H1 (cell line): Measurements from ENCODE around the gene HSP90B1. TPM values are rescaled to one million over a fixed set of nuclear protein-coding genes. Genes with fewer than 3 reads are reported as not detected.

Experiments used
- CTCF ChIA-PET: fragments of 300-600 bp; sonication (Branson Sonifier 250); formaldehyde crosslinking; loops from one replicate; lab custom pipeline; 2021; ENCODE audit not compliant: partially characterized antibody; lab: Charles Lee
- POLR2A ChIA-PET: fragments of 300-600 bp; sonication (Branson Sonifier 250); formaldehyde crosslinking; loops from one replicate; lab custom pipeline; 2021; ENCODE audit warnings: inconsistent platforms; ENCODE audit not compliant: partially characterized antibody; lab: Charles Lee
- DNase-seq, 2 experiments: peaks; one replicate each; pipeline versions ENCODE4 v3.0.0 to v3.0.0-alpha.2; 2010 to 2022; ENCODE audit warnings: low spot score in 2 of 2, low read depth in 1 of 2, mixed read lengths in 1 of 2
- FAIRE-seq: peaks from 2 replicates; lab custom pipeline; 2011; peaks lifted over from hg19 to GRCh38; lab: Jason Lieb, UNC
- H2AFZ ChIP-seq: 2 replicates; pipeline ENCODE4 v1.8.1; 2012; ENCODE audit warnings: low read length, inconsistent platforms
- H2AK5ac ChIP-seq: 2 replicates; pipeline ENCODE4 v1.6.1; 2013; ENCODE audit warnings: low read depth, low read length
- H2BK120ac ChIP-seq: replicated peaks from 2 replicates; pipeline ENCODE3; 2013; ENCODE audit warnings: low read depth, low read length, inconsistent platforms
- H2BK12ac ChIP-seq: 2 replicates; pipeline ENCODE4 v1.6.1; 2013; ENCODE audit warnings: low read depth, low read length
- H2BK15ac ChIP-seq: 2 replicates; pipeline ENCODE4 v1.6.1; 2013; ENCODE audit warnings: low read length
- H2BK20ac ChIP-seq: 2 replicates; pipeline ENCODE4 v1.6.1; 2013; ENCODE audit warnings: low read length
- H2BK5ac ChIP-seq: 2 replicates; pipeline ENCODE4 v1.6.1; 2013; ENCODE audit warnings: low read depth, low read length
- H3K14ac ChIP-seq: 2 replicates; pipeline ENCODE4 v1.6.1; 2013; ENCODE audit warnings: inconsistent platforms; ENCODE audit not compliant: insufficient read length
- H3K18ac ChIP-seq: 2 replicates; pipeline ENCODE4 v1.6.1; 2013; ENCODE audit warnings: low read length; ENCODE audit errors: extremely low read depth
- H3K23ac ChIP-seq: 2 replicates; pipeline ENCODE4 v1.6.1; 2013; ENCODE audit warnings: inconsistent platforms; ENCODE audit not compliant: insufficient read length
- H3K23me2 ChIP-seq: 2 replicates; pipeline ENCODE4 v1.6.1; 2013; ENCODE audit warnings: low read depth, low read length
- H3K27ac ChIP-seq: 2 replicates; pipeline ENCODE4 v1.6.1; 2011; ENCODE audit warnings: low read depth, low read length, inconsistent platforms
- H3K27me3 ChIP-seq, 4 experiments: replicated peaks in 1 of 4; 1 replicate in 1 of 4; 2 replicates in 3 of 4; pipeline versions ENCODE4 v1.6.1 to v1.8.1; 2011 to 2013; ENCODE audit warnings: low read length in 3 of 4, mild to moderate bottlenecking in 3 of 4, inconsistent platforms in 2 of 4, mixed read lengths in 2 of 4, moderate library complexity in 1 of 4; ENCODE audit not compliant: control insufficient read depth in 3 of 4, insufficient read depth in 3 of 4; ENCODE audit errors: extremely low read depth in 1 of 4
- H3K36me3 ChIP-seq, 4 experiments: 2 replicates each; pipeline versions ENCODE4 v1.6.1 to v1.8.1; 2011 to 2013; ENCODE audit warnings: mild to moderate bottlenecking in 4 of 4, low read length in 3 of 4, moderate library complexity in 2 of 4, control low read depth in 1 of 4, inconsistent platforms in 1 of 4; ENCODE audit not compliant: insufficient read depth in 4 of 4, control insufficient read depth in 2 of 4
- H3K4ac ChIP-seq: replicated peaks from 2 replicates; pipeline ENCODE3; 2013; ENCODE audit warnings: low read length, low read depth, mixed read lengths, inconsistent platforms; ENCODE audit not compliant: insufficient read length
- H3K4me1 ChIP-seq, 4 experiments: replicated peaks in 1 of 4; 1 replicate in 1 of 4; 2 replicates in 3 of 4; pipeline versions ENCODE4 v1.6.1 to v1.8.1; 2011 to 2013; ENCODE audit warnings: low read length in 3 of 4, inconsistent platforms in 2 of 4, mixed read lengths in 1 of 4; ENCODE audit not compliant: insufficient read depth in 4 of 4, control insufficient read depth in 3 of 4
- H3K4me2 ChIP-seq, 2 experiments: 2 replicates each; pipeline versions ENCODE4 v1.6.1 to v1.8.1; 2011 to 2013; ENCODE audit warnings: low read depth in 2 of 2, low read length in 2 of 2, control low read depth in 1 of 2, inconsistent platforms in 1 of 2, mild to moderate bottlenecking in 1 of 2; ENCODE audit not compliant: insufficient read depth in 1 of 2
- H3K4me3 ChIP-seq, 4 experiments: fragments of 200-600, 300-600 bp in 1 of 4; sonication (generic), shearing (Covaris generic), sonication (Bioruptor Twin) in 1 of 4; 2 replicates each; pipeline versions ENCODE4 v1.5.1 to v1.8.1; 2011 to 2016; ENCODE audit warnings: low read length in 4 of 4, low read depth in 3 of 4, control low read depth in 2 of 4, inconsistent platforms in 2 of 4, mild to moderate bottlenecking in 2 of 4, mixed read lengths in 1 of 4, moderate library complexity in 1 of 4; ENCODE audit not compliant: insufficient read depth in 2 of 4; ENCODE audit errors: extremely low read depth in 1 of 4
- H3K56ac ChIP-seq: replicated peaks from 2 replicates; pipeline ENCODE3; 2013; ENCODE audit warnings: low read depth, mild to moderate bottlenecking, mixed read lengths, low read length, inconsistent platforms; ENCODE audit not compliant: insufficient read length
- H3K79me1 ChIP-seq: 2 replicates; pipeline ENCODE4 v1.6.1; 2013; ENCODE audit warnings: low read depth, low read length, control low read depth
- H3K79me2 ChIP-seq, 2 experiments: 2 replicates each; pipeline versions ENCODE4 v1.6.1 to v1.8.1; 2012 to 2013; ENCODE audit warnings: low read length in 2 of 2, mild to moderate bottlenecking in 2 of 2, inconsistent platforms in 1 of 2; ENCODE audit not compliant: insufficient read depth in 2 of 2, control insufficient read depth in 1 of 2
- H3K9ac ChIP-seq, 4 experiments: replicated peaks in 1 of 4; 1 replicate in 1 of 4; 2 replicates in 3 of 4; pipeline versions ENCODE4 v1.6.1 to v1.8.1; 2011 to 2013; ENCODE audit warnings: low read depth in 3 of 4, low read length in 3 of 4, control low read depth in 2 of 4, mild to moderate bottlenecking in 2 of 4, moderate library complexity in 2 of 4, inconsistent platforms in 1 of 4; ENCODE audit errors: extremely low read depth in 1 of 4
- H3K9me3 ChIP-seq, 2 experiments: 2 replicates each; pipeline versions ENCODE4 v1.6.1 to v1.8.1; 2012 to 2013; ENCODE audit warnings: mild to moderate bottlenecking in 2 of 2, moderate library complexity in 2 of 2, control low read depth in 1 of 2, inconsistent platforms in 1 of 2, low read depth in 1 of 2, low read length in 1 of 2, mixed read lengths in 1 of 2; ENCODE audit not compliant: insufficient read depth in 2 of 2
- H4K20me1 ChIP-seq, 2 experiments: replicated peaks in 1 of 2; 2 replicates each; pipeline versions ENCODE3 to v1.8.1; 2011 to 2013; ENCODE audit warnings: inconsistent platforms in 2 of 2, low read length in 2 of 2, mild to moderate bottlenecking in 1 of 2; ENCODE audit not compliant: insufficient read depth in 2 of 2, control insufficient read depth in 1 of 2
- H4K5ac ChIP-seq: 2 replicates; pipeline ENCODE4 v1.6.1; 2013; ENCODE audit warnings: low read length, low read depth, mixed read lengths, inconsistent platforms; ENCODE audit not compliant: insufficient read length
- H4K8ac ChIP-seq: 2 replicates; pipeline ENCODE4 v1.8.0; 2013; ENCODE audit warnings: mild to moderate bottlenecking, moderate library complexity, low read length, inconsistent platforms; ENCODE audit not compliant: insufficient read depth; ENCODE audit errors: extremely low read depth
- H4K91ac ChIP-seq: replicated peaks from 2 replicates; pipeline ENCODE3; 2013; ENCODE audit warnings: low read length, mixed read lengths, inconsistent platforms; ENCODE audit not compliant: insufficient read length
- BACH1 ChIP-seq: IDR thresholded peaks from 2 replicates; pipeline ENCODE4 v1.6.1; 2012; ENCODE audit warnings: low read length, improper control_type of control experiment
- BRCA1 ChIP-seq: IDR thresholded peaks from 2 replicates; pipeline ENCODE4 v1.6.1; 2012; ENCODE audit warnings: low read depth, low read length, improper control_type of control experiment
- CHD1 ChIP-seq: IDR thresholded peaks from 2 replicates; pipeline ENCODE4 v1.6.1; 2012; ENCODE audit warnings: low read depth, low read length, improper control_type of control experiment
- EGR1 ChIP-seq: IDR thresholded peaks from 2 replicates; pipeline ENCODE4 v1.6.1; 2011; ENCODE audit warnings: low read depth, low read length, borderline replicate concordance
- HDAC2 ChIP-seq, 2 experiments: fragments of 300-600 bp in 1 of 2; sonication (generic) in 1 of 2; IDR thresholded peaks; 2 replicates each; pipeline ENCODE4 v1.6.1; 2011 to 2012; ENCODE audit warnings: low read depth in 2 of 2, low read length in 2 of 2, mild to moderate bottlenecking in 2 of 2, moderate library complexity in 2 of 2, borderline replicate concordance in 1 of 2, inconsistent platforms in 1 of 2
- NANOG ChIP-seq: IDR thresholded peaks from 2 replicates; pipeline ENCODE4 v1.6.1; 2011; ENCODE audit warnings: low read length, low read depth, mild to moderate bottlenecking, inconsistent platforms; ENCODE audit not compliant: insufficient read depth, poor library complexity, severe bottlenecking
- POLR2AphosphoS5 ChIP-seq: IDR thresholded peaks from 2 replicates; pipeline ENCODE4 v1.6.1; 2011; ENCODE audit warnings: low read depth, low read length
- RFX5 ChIP-seq: IDR thresholded peaks from 2 replicates; pipeline ENCODE4 v1.6.1; 2011; ENCODE audit warnings: low read depth, low read length, improper control_type of control experiment, borderline replicate concordance
- RNF2 ChIP-seq: fragments of 200-900, 300-1000 bp; sonication (generic); IDR thresholded peaks from 2 replicates; pipeline ENCODE4 v1.7.1; 2016; ENCODE audit warnings: borderline replicate concordance, low read depth, mild to moderate bottlenecking, antibody characterized with exemption, low read length; ENCODE audit not compliant: poor library complexity, severe bottlenecking; ENCODE audit errors: missing control alignments
- RXRA ChIP-seq: IDR thresholded peaks from 2 replicates; pipeline ENCODE4 v1.6.1; 2011; ENCODE audit warnings: low read depth, mild to moderate bottlenecking, low read length, moderate library complexity; ENCODE audit not compliant: insufficient read depth
- SAP30 ChIP-seq: fragments of 300-600 bp; sonication (generic); IDR thresholded peaks from 2 replicates; pipeline ENCODE4 v1.7.1; 2012; ENCODE audit warnings: low read length, moderate library complexity, mild to moderate bottlenecking, inconsistent platforms; ENCODE audit not compliant: insufficient read depth, insufficient replicate concordance
- WGBS, 2 experiments: shearing (Covaris generic) in 1 of 2; methylation state at CpG; one replicate each; pipeline versions ENCODE4 v1.1.6 to v1.1.7; 2013 to 2015; ENCODE audit warnings: low lambda C conversion rate in 2 of 2, mixed read lengths in 2 of 2, inconsistent platforms in 1 of 2, low coverage in 1 of 2, missing lambda C conversion rate in 1 of 2; ENCODE audit not compliant: insufficient replicate concordance in 2 of 2, insufficient coverage in 1 of 2, insufficient read length in 1 of 2; ENCODE audit errors: extremely low coverage in 1 of 2, missing lambda C conversion rate in 1 of 2; 5-methylcytosine and 5-hydroxymethylcytosine counted together
- polyA plus RNA-seq, 7 experiments: library from polyadenylated mRNA; depleted of rRNA in 3 of 7; stranded (reverse) in 5 of 7; unstranded in 2 of 7; fragments of >200 nt in 5 of 7; fragments of 200-250 nt in 2 of 7; gene quantifications; 1 replicate in 5 of 7; 2 replicates in 1 of 7; 4 replicates in 1 of 7; pipeline versions ENCODE4 v1.2.1 to v1.2.3, GENCODE V29; 2011 to 2013; ENCODE audit warnings: missing spikeins in 2 of 7, mixed read lengths in 2 of 7
- total RNA-seq: library from RNA; stranded (reverse); fragmentation: NEBNext Ultra II Directional; extraction: Animal tissue kit (Norgen Biotek cat#: 25700); gene quantifications from 2 replicates; pipeline ENCODE4 v1.2.1, GENCODE V29; 2021

HSP90B1 gene
- total and polyA plus RNA-seq, 2 of the 8 experiments (the other 6 are each of a cell fraction or from before 2014, with no cell fraction given), result 161 to 847 TPM

GRCh38 chr12:103886195-103886797 lies 43.9 kb upstream of the HSP90B1 start:
- H4K20me1 ChIP-seq, result no peaks in the 10 kb centered on the region
- H2BK5ac ChIP-seq, result no peak overlapping the region
- H3K79me1 ChIP-seq, result no peaks in the 10 kb centered on the region
- no peaks in the 10 kb centered on the region for H3K27me3 ChIP-seq
- POLR2A ChIA-PET, result no interaction called here
- DNase-seq, result no peak
- H3K27ac ChIP-seq, result no peak overlapping the region
- H4K5ac ChIP-seq, result no peak overlapping the region
- H3K14ac ChIP-seq, result no peak overlapping the region
- H3K4me1 ChIP-seq, result no peaks in the 10 kb centered on the region
- H3K4ac ChIP-seq, result no peak overlapping the region
- no peak overlapping the region for H3K9ac ChIP-seq
- H3K23ac ChIP-seq, result no peak overlapping the region
- no peak overlapping the region for H2BK15ac ChIP-seq
- no peaks in the 10 kb centered on the region for H3K9me3 ChIP-seq
- no peak for FAIRE-seq
- no peak overlapping the region for H2BK20ac ChIP-seq
- no peak overlapping the region for H2AFZ ChIP-seq
- no peak overlapping the region for H3K4me3 ChIP-seq
- no peak overlapping the region for H2BK120ac ChIP-seq
- H2AK5ac ChIP-seq, result no peak overlapping the region
- WGBS, 2 experiments, result 78% methylated on average over 4 of the region's 4 CpGs; no CpG with 5 or more reads in 1 of the 2 experiments
- no peak overlapping the region for H4K8ac ChIP-seq
- H3K79me2 ChIP-seq, result no peaks in the 10 kb centered on the region
- CTCF ChIA-PET, result no interaction called here
- H3K36me3 ChIP-seq, result no peaks in the 10 kb centered on the region
- H4K91ac ChIP-seq, result no peak overlapping the region
- no peak overlapping the region for H3K4me2 ChIP-seq
- H3K56ac ChIP-seq, result no peak overlapping the region
- no peak overlapping the region for H3K18ac ChIP-seq
- no peaks in the 10 kb centered on the region for H3K23me2 ChIP-seq
- H2BK12ac ChIP-seq, result no peak overlapping the region
- TF ChIP-seq RFX5 (no peak), EGR1 (no peak), SAP30 (no peak), POLR2AphosphoS5 (no peak), RXRA (no peak), BRCA1 (no peak), RNF2 (no peak), HDAC2 (IDR thresholded peaks at IDR 0.05; ENCODE audit: borderline replicate concordance in 1 of 2, low read depth in 2 of 2, low read length in 2 of 2) (no peak), CHD1 (no peak), NANOG (no peak), BACH1 (no peak)
